DMS79 treated with DMSO at 0.1 percent for 48 hours (cell line): ENCODE results near the gene MAPK4.
A peak's percentile ranks its signal among the peaks of the same experiment; 100 is the strongest.

ENCODE experiments used
- DNase-seq: peaks from one replicate; lab custom pipeline; 2025; lab: John Stamatoyannopoulos, UW

The MAPK4 gene

DNA sequence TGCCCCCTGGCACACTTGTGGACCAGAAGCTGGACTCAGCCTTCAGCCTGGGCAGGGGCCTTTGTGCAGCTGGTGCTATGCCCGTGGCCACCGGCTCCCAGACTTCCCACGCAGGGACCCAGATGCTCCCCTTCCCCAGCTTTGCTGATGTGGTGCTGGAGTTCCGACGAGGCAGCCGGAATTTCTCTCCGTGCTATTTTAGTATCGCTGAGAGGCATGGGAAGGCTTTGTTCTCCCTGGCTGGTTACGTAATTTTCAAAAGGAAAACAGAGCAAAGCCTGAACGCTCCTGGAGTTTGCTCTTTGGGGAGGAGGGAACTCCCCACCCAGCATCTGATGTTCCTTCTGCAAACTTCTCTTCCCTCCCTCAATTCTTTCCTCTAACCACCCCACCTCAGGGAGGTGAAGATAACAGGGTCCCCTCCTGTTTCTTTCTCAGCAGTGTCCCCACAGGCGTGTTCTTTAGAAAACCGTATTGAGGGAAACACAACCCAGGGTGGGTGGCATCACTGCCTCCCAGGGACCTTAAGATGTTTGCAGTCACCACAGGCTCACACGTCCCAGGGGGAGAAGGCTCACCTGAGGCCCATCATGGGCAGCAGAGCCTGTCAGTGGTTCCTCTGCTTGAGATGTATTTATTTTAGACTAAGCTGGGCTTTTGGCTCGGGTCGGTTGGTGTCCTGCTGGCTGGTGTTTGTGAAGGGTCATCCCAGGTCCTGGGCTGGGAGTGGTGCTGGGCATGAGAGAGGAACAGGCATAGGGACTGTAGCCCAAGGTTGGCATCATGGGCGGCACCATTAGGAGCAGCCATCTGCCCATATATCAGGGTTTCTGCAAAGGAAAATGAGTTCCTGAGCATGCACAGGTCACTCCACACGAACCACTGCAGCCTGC is 95.0 kb downstream of the MAPK4 start:
- no peak for DNase-seq

GRCh38 chr18:50656396-50656795 is 96.5 kb downstream of the MAPK4 start:
- DNase-seq = no peak

DNA sequence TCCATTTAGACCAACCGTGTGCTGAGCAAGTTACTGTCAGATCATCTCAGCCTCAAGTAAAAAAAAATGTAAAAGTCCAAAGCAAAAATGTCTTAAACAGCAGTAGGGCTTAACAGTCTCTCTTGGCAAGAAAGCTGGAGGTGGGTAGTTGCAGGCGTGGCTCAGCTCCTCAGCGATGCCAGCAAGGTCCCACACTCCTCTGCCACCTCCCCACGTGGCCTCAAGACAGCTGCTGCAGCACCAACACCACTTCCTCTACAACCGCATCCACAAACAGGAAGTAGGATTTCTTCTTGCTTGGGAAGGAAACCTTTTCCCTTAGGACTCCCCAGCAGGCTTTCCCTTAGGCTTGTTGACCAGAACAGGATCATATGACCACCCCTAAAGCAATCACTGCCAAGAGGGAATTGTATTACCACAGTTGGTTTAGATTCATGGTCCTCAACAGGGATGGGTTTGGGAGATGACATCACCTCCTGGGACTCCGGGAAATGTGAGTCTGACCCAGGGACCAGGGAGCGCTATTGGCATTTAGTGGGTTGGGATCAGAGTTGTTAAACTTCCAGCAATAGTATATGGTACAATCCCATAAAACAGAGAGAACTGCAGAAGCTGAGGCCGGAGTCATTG is 97.1 kb downstream of the MAPK4 start:
- DNase-seq = no peak

DNA sequence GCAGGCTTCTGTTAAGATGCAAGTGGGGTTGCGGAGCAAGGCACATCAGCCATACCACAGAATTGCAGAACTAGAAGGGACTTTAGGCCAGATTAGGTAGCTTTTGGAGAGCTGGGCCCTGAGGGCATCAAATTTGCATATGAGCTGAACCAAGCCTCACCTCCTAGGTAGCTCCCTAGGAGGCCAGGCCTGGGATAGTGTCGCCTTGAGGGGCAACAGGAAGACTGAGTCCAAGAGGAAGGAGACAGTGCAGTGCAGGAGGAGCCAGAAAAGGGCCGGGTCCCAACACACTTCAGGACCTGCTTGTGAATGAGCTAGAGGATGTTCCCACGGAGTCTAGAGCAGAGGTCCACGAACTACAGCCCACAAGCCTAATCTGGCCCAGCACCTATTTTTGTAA is 98.7 kb downstream of the MAPK4 start:
- no peak for DNase-seq

GRCh38 chr18:50659091-50660003 is 99.5 kb downstream of the MAPK4 start:
- DNase-seq = no peak

DNA sequence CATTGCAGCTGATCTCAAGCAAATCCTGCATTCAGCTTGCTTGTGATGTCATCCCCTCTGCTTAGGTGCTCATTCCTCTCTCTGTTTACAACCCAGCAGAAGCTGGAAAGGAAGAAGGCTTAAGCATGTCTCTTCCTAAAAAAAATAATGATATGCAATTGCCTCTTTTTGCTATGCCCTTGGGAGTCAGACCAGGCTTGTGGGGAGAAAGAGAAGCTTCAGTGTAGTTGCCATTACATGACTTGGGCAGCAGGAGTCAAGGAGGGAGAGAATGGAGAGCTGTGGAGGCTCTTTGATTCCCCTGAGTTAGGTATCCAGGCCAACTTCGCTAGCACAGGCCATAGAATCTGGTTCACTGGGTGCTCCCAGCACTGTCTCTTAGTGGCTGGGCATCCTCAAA is 101.1 kb downstream of the MAPK4 start:
- no peak for DNase-seq

- DNase-seq = no peak
Measured at GRCh38 chr18:50662177-50662576, 102.3 kb downstream of the MAPK4 start.

DNA sequence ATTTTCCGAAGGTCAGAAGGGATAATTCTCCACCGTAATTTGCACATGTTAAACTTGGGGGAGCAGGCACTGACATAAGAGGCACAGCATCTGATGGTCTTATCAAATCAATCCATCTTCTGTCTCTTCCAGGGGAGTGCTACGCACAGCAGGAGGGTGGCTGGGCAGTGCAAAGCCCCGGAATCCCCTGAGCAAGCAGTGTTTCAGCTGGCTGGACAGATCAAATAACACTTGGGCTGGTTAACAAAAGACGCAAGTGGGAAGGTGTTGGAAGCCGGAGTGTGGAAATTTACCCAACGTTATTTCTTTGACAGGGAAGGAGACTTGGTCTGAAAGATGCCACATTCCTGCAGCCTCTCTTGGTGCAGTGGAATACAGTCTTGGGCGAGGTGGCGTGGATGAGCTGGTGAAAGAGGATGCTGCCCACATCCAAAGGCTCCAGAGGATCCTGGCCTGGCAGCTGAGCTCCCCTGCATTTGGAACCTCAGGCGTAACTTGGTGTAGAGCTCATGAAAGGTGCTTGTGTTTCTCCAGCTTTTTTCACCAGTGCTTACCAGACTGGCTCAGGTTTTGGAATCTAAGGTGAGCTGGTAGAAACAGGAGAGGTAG is 103.0 kb downstream of the MAPK4 start:
- peak; percentile 25 for DNase-seq

GRCh38 chr18:50663626-50664441 is 103.9 kb downstream of the MAPK4 start:
- no peak for DNase-seq

DNA sequence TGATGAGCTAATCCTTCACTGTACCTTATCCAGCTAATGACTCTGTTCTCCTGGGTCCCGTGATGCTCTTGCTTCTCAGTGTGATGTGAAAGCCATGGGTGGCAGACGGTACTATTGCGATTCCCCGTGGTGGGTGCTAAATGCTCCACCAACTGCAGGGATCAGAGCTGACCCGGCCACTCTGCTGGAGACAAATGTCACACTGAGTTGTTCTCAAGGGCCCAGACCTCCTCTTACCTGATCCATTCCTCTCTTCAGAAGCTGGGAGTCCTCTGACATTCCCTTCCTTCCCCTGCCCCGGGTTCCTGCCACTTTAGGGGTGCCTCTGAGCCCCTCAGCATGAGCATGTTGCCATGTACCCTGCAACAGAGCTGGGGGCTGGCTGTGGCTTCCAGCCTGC is 105.1 kb downstream of the MAPK4 start:
- DNase-seq = no peak

- DNase-seq = no peak
Measured at GRCh38 chr18:50665519-50665918, 105.6 kb downstream of the MAPK4 start.

DNA sequence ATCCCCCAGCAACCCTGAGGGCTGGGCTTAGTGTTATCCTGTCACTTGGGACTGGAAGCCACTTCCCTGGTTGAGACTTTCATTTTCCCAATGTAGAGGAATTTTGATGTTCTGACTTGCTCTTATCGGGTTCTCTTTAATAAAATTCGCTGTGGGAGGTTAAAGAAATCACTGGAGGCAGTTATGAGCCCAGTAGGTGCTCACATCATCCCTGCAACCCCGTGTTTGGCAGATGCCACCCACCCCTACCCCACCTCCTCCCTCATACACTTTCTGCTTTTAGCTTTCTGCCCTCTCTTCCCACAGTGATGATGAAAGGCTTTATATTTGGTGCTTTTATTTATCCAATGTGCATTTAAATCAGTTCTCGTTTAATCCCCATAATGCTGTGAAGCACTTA is 106.6 kb downstream of the MAPK4 start:
- DNase-seq = no peak

GRCh38 chr18:50671376-50671775 is 111.5 kb downstream of the MAPK4 start:
- no peak for DNase-seq

DNA sequence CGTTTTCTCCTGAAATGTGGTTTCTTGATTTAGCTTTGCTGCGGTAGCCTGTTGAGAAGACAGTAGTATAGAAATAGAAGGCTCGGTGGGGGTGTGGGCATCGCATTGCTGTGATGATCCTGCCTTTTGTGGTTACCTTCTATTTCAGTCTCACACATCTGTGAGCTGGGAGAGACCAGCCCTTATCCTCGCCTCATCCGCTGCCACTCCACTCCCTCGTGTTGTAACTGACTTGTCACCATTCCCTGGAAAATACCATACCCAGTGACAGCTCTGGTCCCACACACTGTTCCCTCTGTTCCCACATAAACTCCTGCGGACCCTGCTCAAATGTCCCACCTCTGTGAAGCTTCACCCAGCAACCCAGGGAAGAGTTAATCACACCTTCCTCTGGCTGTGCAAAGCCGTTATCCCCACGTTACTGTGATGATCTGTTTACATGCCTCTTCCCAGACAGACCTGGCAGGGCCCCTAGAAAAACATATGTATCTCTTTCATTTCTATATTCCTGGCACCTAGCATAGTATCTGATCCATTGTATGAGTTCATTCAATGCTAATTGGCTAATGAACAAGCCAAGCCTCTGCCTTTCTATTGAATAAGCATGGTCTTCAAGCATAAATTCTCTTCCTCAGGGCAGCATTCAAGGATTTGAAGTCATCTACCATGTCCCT is 114.6 kb downstream of the MAPK4 start:
- no peak for DNase-seq

- no peak for DNase-seq
Measured at GRCh38 chr18:50675043-50675442, 115.2 kb downstream of the MAPK4 start.

GRCh38 chr18:50678651-50679050 is 118.8 kb downstream of the MAPK4 start:
- DNase-seq = no peak

DNA sequence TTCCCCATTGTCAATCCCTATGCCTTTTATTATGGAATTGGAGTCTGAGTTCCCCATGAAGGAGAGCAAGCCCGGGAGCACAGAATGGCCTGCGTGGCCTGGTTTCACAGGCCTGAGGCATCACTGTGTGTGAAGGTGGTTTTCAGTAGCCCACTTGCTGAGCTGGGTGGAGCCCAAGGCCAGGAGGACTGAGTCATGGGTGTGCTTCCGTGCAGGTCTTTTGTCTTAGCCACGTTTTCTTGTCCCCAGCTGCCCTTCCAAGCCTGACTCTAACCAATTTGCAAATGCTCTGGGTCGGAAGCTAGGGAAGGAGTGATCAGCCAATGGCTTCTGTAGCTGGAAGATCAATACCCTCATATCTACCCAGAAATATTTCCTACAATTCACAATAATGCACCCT is 119.2 kb downstream of the MAPK4 start:
- no peak for DNase-seq

GRCh38 chr18:50679656-50680055 is 119.8 kb downstream of the MAPK4 start:
- no peak for DNase-seq

DNA sequence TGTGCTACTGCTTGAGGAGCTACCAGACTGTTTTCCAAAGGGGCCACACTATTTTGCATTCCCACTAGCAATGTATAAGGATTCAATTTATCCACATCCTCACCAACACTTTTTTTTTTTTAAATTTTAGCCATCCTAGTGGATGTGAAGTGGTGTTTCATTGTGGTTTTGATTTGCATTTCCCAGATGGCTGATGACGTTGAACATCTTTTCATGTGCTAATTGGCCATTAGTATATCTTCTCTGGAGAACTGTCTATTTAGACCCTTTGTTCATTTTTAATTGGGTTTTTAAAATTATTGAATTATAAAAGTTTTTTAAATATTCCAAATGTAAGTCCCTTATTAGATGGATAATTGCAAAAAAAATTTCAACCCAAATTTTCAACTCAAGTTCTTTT is 121.1 kb downstream of the MAPK4 start:
- no peak for DNase-seq

DNA sequence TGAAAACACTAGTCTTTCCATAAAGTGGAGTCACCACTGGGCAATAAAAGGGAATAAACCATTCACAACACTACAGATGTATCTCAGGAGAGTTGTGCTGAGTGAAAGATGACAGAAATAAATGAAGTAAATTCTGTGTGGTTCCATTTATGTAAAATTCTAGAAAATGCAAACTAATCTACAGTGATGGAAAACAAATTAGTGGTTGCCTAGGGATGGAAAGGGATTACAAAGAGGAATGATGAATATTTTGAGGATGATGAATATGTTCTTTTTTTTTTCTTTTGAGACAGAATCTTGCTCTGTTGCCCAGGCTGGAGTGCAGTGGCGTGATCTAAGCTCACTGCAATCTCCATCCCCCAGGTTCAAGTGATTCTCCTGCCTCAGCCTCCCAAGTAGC is 123.0 kb downstream of the MAPK4 start:
- no peak for DNase-seq

DNA sequence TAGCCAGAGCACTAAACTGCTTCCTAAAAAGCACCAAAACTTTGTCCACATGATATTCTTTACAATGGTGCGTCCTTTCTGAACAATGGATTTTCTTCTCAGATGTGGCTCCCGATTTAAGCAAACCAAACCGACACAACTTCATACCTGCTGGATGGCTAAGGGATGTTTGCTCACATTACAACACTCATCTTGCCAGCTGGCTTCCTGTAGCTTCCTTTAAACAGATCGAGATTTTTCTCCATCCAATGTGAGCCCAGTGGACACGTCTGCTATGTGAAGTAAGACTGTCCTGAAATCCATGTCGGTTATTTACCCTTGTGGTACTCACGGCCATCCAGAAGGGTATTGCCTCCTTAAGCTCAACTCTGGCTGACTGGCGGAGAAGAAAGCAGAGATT is 126.5 kb downstream of the MAPK4 start:
- DNase-seq = no peak
